Mucosa of stomach (tissue), 1 donor: Measurements from ENCODE around the gene ADIPOR2.
"Not testable (repeated sequence)": the region's sequence is repeated elsewhere in the genome, so short reads cannot be mapped to it uniquely, and the experiment has no call there.

Source experiments
- H3K27me3 ChIP-seq: one replicate; pipeline ENCODE4 v1.7.0; 2013; ENCODE audit warnings: mild to moderate bottlenecking, low read length; ENCODE audit not compliant: control insufficient read depth, insufficient read depth
- H3K36me3 ChIP-seq: one replicate; pipeline ENCODE4 v1.7.0; 2013; ENCODE audit warnings: low read length; ENCODE audit not compliant: control insufficient read depth, insufficient read depth
- H3K4me1 ChIP-seq: one replicate; pipeline ENCODE4 v1.7.0; 2013; ENCODE audit warnings: mild to moderate bottlenecking, low read length; ENCODE audit not compliant: control insufficient read depth, insufficient read depth
- H3K4me3 ChIP-seq: one replicate; pipeline ENCODE4 v1.7.0; 2013; ENCODE audit warnings: low read length
- H3K9ac ChIP-seq: one replicate; pipeline ENCODE4 v1.7.0; 2013; ENCODE audit warnings: mild to moderate bottlenecking, low read length, moderate library complexity
- H3K9me3 ChIP-seq: one replicate; pipeline ENCODE4 v1.7.0; 2013; ENCODE audit warnings: mild to moderate bottlenecking, low read length, moderate library complexity; ENCODE audit not compliant: control insufficient read depth
- donor health status: Pancreatic carcinoma.

Gene ADIPOR2

GRCh38 chr12:1696800-1697199 is 5.9 kb downstream of the ADIPOR2 start:
- Histone ChIP-seq H3K4me1 (peaks cover 40% of the 10 kb centered on the region), H3K27me3 (no peaks in the 10 kb centered on the region), H3K9ac (no peak overlapping the region)

GRCh38 chr12:1697271-1697670 is 6.4 kb downstream of the ADIPOR2 start:
- peaks cover 40% of the 10 kb centered on the region for H3K4me1 ChIP-seq
- no peaks in the 10 kb centered on the region for H3K27me3 ChIP-seq
- no peaks in the 10 kb centered on the region for H3K36me3 ChIP-seq
- H3K4me3 ChIP-seq = no peak overlapping the region
- no peak overlapping the region for H3K9ac ChIP-seq
- H3K9me3 ChIP-seq = no peaks in the 10 kb centered on the region

More at GRCh38 chr12:1696800-1697199, 5.9 kb downstream of the ADIPOR2 start:
- no peak overlapping the region for H3K4me3 ChIP-seq
- no peaks in the 10 kb centered on the region for H3K36me3 ChIP-seq
- H3K9me3 ChIP-seq = no peaks in the 10 kb centered on the region

DNA sequence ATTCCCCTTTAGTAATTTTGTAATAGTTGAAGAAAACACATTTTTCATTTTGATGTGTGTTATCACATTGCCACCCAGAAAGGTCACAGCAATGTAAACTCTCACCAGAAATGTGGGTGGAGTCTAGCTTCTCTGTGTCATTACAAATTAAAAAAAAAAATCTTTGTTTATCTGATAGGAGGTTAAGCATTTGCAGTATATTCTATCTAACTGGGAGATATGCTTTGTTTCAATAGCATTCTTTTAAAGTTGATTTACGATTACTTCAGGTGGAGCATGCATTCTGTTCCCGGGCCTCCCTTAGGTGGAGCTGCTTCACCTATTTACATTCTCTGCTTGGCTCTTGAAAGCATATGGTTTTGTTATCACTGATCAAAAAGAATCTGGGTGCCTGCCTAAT is 7.8 kb downstream of the ADIPOR2 start:
- peaks cover 40% of the 10 kb centered on the region for H3K4me1 ChIP-seq
- H3K9me3 ChIP-seq = no peaks in the 10 kb centered on the region
- H3K9ac ChIP-seq = no peak overlapping the region
- no peaks in the 10 kb centered on the region for H3K36me3 ChIP-seq
- H3K4me3 ChIP-seq = no peak overlapping the region
- no peaks in the 10 kb centered on the region for H3K27me3 ChIP-seq

- Histone ChIP-seq H3K9me3 (no peaks in the 10 kb centered on the region), H3K4me1 (peaks cover 47% of the 10 kb centered on the region), H3K4me3 (no peak overlapping the region), H3K9ac (no peak overlapping the region), H3K36me3 (no peaks in the 10 kb centered on the region), H3K27me3 (no peaks in the 10 kb centered on the region)
These were observed 11.8 kb downstream of the ADIPOR2 start for GRCh38 chr12:1702713-1703112.

DNA sequence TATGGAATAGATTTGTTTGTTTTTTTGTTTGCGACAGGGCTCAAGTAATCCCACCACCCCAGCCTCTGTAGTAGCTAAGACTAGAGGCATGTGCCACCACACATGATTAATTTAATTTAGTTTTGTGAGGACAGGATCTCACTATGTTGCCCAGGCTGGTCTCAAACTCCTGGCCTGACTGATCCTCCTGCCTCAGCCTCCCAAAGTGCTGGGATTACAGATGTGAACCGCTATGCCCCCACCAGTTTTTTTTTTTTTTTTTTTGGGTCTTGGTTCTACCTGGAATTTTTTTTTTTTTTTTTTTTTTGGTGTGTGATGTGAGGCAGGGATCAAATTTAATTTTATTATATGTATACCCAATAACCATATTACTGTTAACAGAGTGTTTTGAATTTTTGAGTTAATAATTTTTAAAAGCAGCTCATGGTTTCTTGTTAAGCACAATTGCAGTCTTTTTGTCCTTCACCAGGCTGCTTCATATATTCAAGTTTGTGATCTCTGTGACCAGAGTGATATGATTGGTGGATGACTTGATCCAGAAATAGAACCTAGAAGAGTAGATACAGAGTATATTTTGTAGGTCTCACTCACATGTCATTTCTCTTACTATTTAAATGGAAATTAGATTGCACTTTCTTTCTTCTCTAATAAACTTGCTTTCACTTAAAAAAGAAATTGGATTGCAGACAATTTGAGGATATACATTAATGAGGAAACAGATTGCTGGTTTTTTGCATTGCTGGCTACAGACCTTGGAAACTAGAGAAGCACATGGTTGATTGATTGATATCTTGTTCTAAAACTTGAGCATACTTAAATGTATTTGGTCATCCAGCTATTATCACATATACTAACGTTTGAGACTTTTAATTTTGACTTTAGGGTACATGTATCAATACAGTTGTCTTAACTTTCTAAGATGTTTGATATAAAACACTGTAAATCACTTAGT is 13.2 kb downstream of the ADIPOR2 start:
- Histone ChIP-seq H3K9me3 (no peaks in the 10 kb centered on the region), H3K36me3 (no peaks in the 10 kb centered on the region), H3K4me1 (peaks cover 37% of the 10 kb centered on the region), H3K9ac (no peak overlapping the region), H3K27me3 (no peaks in the 10 kb centered on the region), H3K4me3 (no peak overlapping the region)

- H3K4me1 ChIP-seq = peaks cover 32% of the 10 kb centered on the region
- H3K9ac ChIP-seq = no peak overlapping the region
- no peaks in the 10 kb centered on the region for H3K27me3 ChIP-seq
- H3K9me3 ChIP-seq = no peaks in the 10 kb centered on the region
- no peak overlapping the region for H3K4me3 ChIP-seq
- H3K36me3 ChIP-seq = no peaks in the 10 kb centered on the region
These were observed 15.1 kb downstream of the ADIPOR2 start for GRCh38 chr12:1705774-1706631.

GRCh38 chr12:1706632-1706980 is 15.7 kb downstream of the ADIPOR2 start:
- Histone ChIP-seq H3K4me3 (no peak overlapping the region), H3K4me1 (peaks cover 38% of the 10 kb centered on the region), H3K9me3 (no peaks in the 10 kb centered on the region), H3K9ac (no peak overlapping the region), H3K27me3 (no peaks in the 10 kb centered on the region), H3K36me3 (no peaks in the 10 kb centered on the region)

DNA sequence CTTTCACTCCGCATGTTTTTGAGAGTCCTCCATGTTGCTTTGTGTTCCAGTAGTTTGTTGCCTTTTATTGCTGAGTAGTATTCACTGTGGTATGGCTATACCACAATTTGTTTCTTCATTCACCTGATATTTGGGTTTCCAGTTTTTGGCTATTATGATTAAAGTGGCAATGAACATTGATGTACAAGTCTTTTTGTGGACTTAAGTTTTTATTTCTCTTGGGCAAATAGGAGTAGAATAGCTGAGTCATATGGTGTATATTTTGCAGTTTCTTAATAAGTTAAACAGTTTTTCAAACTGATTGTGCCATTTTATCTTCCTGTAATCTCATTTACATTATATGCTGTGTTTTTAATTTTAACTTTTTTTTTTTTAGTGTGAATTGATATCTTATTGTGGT is 16.2 kb downstream of the ADIPOR2 start:
- H3K9me3 ChIP-seq = no peaks in the 10 kb centered on the region
- no peak overlapping the region for H3K9ac ChIP-seq
- H3K36me3 ChIP-seq = no peaks in the 10 kb centered on the region
- no peaks in the 10 kb centered on the region for H3K27me3 ChIP-seq
- no peak overlapping the region for H3K4me3 ChIP-seq
- peaks cover 41% of the 10 kb centered on the region for H3K4me1 ChIP-seq

GRCh38 chr12:1709968-1710367 is 19.1 kb downstream of the ADIPOR2 start:
- H3K9me3 ChIP-seq, H3K36me3 ChIP-seq, H3K9ac ChIP-seq, H3K27me3 ChIP-seq, H3K4me3 ChIP-seq: not testable (repeated sequence)
- H3K4me1 ChIP-seq = peaks cover 66% of the 10 kb centered on the region

DNA sequence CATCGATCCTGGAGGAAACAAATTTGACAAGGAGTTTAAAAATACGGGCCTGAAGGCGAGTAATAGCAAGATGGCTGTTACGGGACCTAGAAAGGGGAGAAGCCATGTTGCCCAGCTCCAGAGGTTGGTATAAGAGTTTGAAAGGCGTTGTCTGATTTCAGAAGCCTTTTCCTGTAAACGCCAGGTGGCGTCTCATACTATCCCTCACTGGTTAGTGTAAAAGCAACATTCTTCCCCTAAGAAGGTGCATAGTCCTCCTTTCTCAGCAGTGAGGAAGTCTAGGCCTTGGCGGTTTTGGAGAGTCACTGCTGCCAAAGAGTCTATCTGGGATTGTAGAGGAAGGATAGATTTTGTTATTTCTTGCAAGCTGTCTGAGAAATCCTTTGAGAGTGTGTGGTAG is 20.0 kb downstream of the ADIPOR2 start:
- not testable (repeated sequence) for H3K4me3 ChIP-seq, H3K27me3 ChIP-seq, H3K36me3 ChIP-seq, H3K9me3 ChIP-seq, H3K9ac ChIP-seq
- peaks cover 59% of the 10 kb centered on the region for H3K4me1 ChIP-seq

GRCh38 chr12:1711536-1712211 is 20.8 kb downstream of the ADIPOR2 start:
- not testable (repeated sequence) for H3K4me3 ChIP-seq, H3K9ac ChIP-seq, H3K36me3 ChIP-seq, H3K27me3 ChIP-seq, H3K9me3 ChIP-seq
- peaks cover 53% of the 10 kb centered on the region for H3K4me1 ChIP-seq

DNA sequence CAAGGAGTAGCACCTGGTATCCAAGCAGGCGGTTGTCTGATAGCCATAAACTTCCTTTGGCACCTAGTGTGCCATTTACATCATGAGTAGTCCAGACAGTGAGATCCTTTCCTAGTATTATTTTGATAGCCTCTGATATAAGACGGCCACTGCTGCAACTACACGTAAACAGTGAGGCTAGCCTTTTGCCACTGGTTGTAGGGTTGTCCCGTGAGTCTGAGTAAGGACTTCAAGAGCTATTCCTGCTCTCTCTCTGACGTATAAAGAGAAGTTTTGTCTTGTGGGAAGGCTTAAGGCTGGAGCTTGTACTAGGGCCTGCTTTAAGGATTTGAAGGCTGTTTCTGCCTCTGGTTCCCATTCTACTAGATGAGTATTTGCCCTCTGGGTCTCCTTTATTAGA is 21.4 kb downstream of the ADIPOR2 start:
- H3K9ac ChIP-seq, H3K4me3 ChIP-seq, H3K27me3 ChIP-seq, H3K9me3 ChIP-seq, H3K36me3 ChIP-seq: not testable (repeated sequence)
- peaks cover 53% of the 10 kb centered on the region for H3K4me1 ChIP-seq
